Astrocyte of the cerebellum (primary cell): Measurements from ENCODE around the gene SMYD3.
"Not testable (repeated sequence)": the region's sequence is repeated elsewhere in the genome, so short reads cannot be mapped to it uniquely, and the experiment has no call there.

Source experiments
- DNase-seq: peaks from one replicate; pipeline ENCODE4 v3.0.0-alpha.2; 2011; ENCODE audit warnings: low read depth
- H3K4me3 ChIP-seq: 2 replicates; pipeline ENCODE4 v1.5.1; 2011; ENCODE audit warnings: mild to moderate bottlenecking, low read depth, low read length, moderate library complexity
- in situ Hi-C: cut with HindIII; loops from 2 replicates; pipeline ENCODE4 v1.10.0; 2017; ENCODE audit warnings: low sequenced_read_pairs
- TF ChIP-seq, protein P1 (sequence below): IDR thresholded peaks from 2 replicates; pipeline ENCODE4 v1.5.1; 2012; ENCODE audit warnings: low read length, low read depth, moderate library complexity, mild to moderate bottlenecking; ENCODE audit errors: missing control alignments

SMYD3 gene

GRCh38 chr1:245971711-245972085, 535.4 kb downstream of the SMYD3 start:
- TF ChIP-seq, protein P1, sequence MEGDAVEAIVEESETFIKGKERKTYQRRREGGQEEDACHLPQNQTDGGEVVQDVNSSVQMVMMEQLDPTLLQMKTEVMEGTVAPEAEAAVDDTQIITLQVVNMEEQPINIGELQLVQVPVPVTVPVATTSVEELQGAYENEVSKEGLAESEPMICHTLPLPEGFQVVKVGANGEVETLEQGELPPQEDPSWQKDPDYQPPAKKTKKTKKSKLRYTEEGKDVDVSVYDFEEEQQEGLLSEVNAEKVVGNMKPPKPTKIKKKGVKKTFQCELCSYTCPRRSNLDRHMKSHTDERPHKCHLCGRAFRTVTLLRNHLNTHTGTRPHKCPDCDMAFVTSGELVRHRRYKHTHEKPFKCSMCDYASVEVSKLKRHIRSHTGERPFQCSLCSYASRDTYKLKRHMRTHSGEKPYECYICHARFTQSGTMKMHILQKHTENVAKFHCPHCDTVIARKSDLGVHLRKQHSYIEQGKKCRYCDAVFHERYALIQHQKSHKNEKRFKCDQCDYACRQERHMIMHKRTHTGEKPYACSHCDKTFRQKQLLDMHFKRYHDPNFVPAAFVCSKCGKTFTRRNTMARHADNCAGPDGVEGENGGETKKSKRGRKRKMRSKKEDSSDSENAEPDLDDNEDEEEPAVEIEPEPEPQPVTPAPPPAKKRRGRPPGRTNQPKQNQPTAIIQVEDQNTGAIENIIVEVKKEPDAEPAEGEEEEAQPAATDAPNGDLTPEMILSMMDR = no peak

GRCh38 chr1:245971076-245971710, 535.9 kb downstream of the SMYD3 start:
- DNase-seq, in situ Hi-C loops, H3K4me3 ChIP-seq: not testable (repeated sequence)

More at GRCh38 chr1:245971711-245972085, 535.4 kb downstream of the SMYD3 start:
- no peak for DNase-seq
- H3K4me3 ChIP-seq = no peak overlapping the region
- in situ Hi-C loops = no loop called here

- in situ Hi-C loops = no loop called here
- DNase-seq = peak; percentile 88
- TF ChIP-seq, protein P1 = no peak
- H3K4me3 ChIP-seq = no peak overlapping the region
Measured at GRCh38 chr1:245969283-245969682, 537.8 kb downstream of the SMYD3 start.

DNA sequence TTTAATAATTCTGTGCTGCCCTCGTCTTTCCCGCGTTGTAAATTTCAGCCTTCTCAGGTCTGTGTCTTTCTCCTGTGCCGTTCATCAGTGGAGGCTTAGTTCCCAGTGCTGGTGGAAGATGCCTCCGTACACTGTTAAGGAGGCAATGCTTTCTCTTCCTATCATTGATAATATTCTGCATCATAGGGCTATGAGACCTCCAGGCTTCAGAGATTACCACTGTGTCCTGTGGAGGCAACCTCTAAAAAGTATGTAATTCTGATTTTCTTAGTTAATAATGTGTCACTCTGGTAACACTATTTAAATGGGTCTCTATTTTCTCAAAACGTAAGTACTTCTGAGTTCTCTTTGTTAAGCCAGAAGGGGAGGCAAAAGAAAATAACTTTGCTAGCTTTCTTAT, 538.3 kb downstream of the SMYD3 start:
- in situ Hi-C loops = no loop called here
- TF ChIP-seq, protein P1 = no peak
- no peak for DNase-seq
- H3K4me3 ChIP-seq = no peak overlapping the region

GRCh38 chr1:245965398-245965797, 541.7 kb downstream of the SMYD3 start:
- in situ Hi-C loops = no loop called here
- TF ChIP-seq, protein P1 = no peak
- no peak for DNase-seq
- H3K4me3 ChIP-seq = no peak overlapping the region

DNA sequence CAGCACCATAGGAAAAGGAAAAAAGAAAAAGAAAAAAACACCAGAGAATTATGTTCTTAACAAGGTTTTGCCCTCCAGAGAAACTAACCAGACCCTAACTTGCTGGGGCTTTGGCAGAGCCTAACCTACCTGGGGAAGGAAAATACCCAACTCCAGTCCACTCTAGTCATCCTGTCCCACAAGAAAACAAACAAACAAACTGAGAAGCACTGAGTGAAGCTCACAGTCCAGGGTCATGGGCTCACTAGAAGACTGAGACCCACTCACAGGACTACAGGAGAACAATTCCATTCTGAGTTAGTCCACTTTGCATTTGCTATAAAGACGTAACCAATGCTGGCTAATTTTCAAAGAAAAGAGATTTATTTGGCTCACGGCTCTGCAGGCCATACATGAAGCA, 543.4 kb downstream of the SMYD3 start:
- in situ Hi-C loops = no loop called here
- TF ChIP-seq, protein P1 = no peak

GRCh38 chr1:245962453-245962852, 544.6 kb downstream of the SMYD3 start:
- in situ Hi-C loops = no loop called here
- DNase-seq = no peak
- TF ChIP-seq, protein P1 = no peak
- no peak overlapping the region for H3K4me3 ChIP-seq

More for the DNA sequence above, 543.4 kb downstream of the SMYD3 start:
- no peak for DNase-seq
- H3K4me3 ChIP-seq = no peak overlapping the region
